ENCODE measurements around the gene MPP1.
A peak's percentile ranks its signal among the peaks of the same experiment; 100 is the strongest.

Gene MPP1

GRCh38 chrX:154730253-154730891 lies 74.9 kb downstream of the MPP1 start:
- Histone ChIP-seq H3K9me3 (ENCODE audit: severe bottlenecking) (no peaks in the 10 kb centered on the region), H3K27me3 (ENCODE audit: insufficient read depth, poor library complexity, severe bottlenecking) (no peaks in the 10 kb centered on the region), H3K4me3 (ENCODE audit: severe bottlenecking) (no peak overlapping the region), H3K4me1 (ENCODE audit: insufficient read depth, poor library complexity, severe bottlenecking) (peaks cover 76% of the 10 kb centered on the region), H3K27ac (ENCODE audit: poor library complexity, severe bottlenecking) (peak overlapping the region; percentile 84), H3K36me3 (ENCODE audit: low read depth) (no peaks in the 10 kb centered on the region)
- no peak for TF ChIP-seq CTCF (IDR thresholded peaks at IDR 0.05; ENCODE audit: poor library complexity, severe bottlenecking)
- ATAC-seq (ENCODE audit: low read depth) (peak; percentile 17; the same call in 2 of the 3 replicates), DNase-seq (ENCODE audit: low spot score) (no peak)

GRCh38 chrX:154729439-154729838 lies 75.8 kb downstream of the MPP1 start:
- Histone ChIP-seq H3K9me3 (ENCODE audit: severe bottlenecking) (no peaks in the 10 kb centered on the region), H3K27me3 (ENCODE audit: insufficient read depth, poor library complexity, severe bottlenecking) (no peaks in the 10 kb centered on the region), H3K27ac (ENCODE audit: poor library complexity, severe bottlenecking) (peak overlapping the region; percentile 84), H3K4me3 (ENCODE audit: severe bottlenecking) (no peak overlapping the region), H3K4me1 (ENCODE audit: insufficient read depth, poor library complexity, severe bottlenecking) (peaks cover 67% of the 10 kb centered on the region), H3K36me3 (ENCODE audit: low read depth) (no peaks in the 10 kb centered on the region)
- no peak for TF ChIP-seq CTCF (IDR thresholded peaks at IDR 0.05; ENCODE audit: poor library complexity, severe bottlenecking)
- no peak for ATAC-seq (ENCODE audit: low read depth)
- DNase-seq (ENCODE audit: low spot score): no peak

Data from RWPE2 (cell line).